Measurements from ENCODE around the gene ITPA. TPM values are rescaled to one million over a fixed set of nuclear protein-coding genes. Genes with fewer than 3 reads are reported as not detected.

ITPA gene
- total and polyA plus RNA-seq, 2 of the 13 experiments (the other 11 are each of a cell fraction or from before 2014, with no cell fraction given): 60.1 to 103 TPM

DNA sequence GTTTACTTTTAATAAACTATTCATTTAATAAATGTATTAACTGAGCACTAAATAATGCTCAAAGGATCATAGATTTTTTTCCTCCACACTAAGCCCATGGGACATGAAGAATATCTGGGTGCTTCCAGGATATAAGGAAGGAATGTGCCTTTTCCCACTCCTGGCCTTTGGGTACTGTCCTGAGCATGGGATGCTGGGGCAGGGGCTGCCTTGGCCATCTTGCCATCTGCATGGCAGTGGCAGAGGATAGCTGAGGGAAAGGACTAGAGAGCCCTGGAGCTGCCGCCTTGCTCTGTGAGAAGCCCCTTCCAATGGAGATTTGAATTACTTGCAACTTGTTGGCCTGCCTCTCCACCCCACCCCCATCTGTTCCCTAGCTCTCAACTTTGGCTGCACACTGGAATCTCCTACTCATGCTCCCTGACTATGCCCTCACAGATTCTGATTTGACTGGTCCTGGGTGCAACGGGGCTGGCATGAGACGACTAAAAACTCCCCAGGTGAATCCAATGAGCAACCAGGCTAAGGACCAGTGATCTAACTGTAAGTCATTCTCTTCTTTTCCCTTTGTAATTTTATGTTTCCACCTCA lies 20.4 kb upstream of the ITPA start (continued):
- TF ChIP-seq TBX2 (CRISPR knock-in tag; IDR thresholded peaks at IDR 0.05; ENCODE audit: borderline replicate concordance) (no peak), AGO2 (optimal IDR thresholded peaks at IDR 0.05; ENCODE audit: low read depth, low read length) (peak; percentile 72), ZNF83 (CRISPR knock-in tag; IDR thresholded peaks at IDR 0.05; ENCODE audit: borderline replicate concordance) (no peak), ZNF484 (CRISPR knock-in tag; IDR thresholded peaks at IDR 0.05; ENCODE audit: borderline replicate concordance, low read depth) (no peak), ZSCAN29 (CRISPR knock-in tag; conservative IDR thresholded peaks at IDR 0.05) (no peak), MAFF (IDR thresholded peaks at IDR 0.05; ENCODE audit: low read depth, low read length) (no peak), ZNF367 (CRISPR knock-in tag; IDR thresholded peaks at IDR 0.05; ENCODE audit: borderline replicate concordance) (no peak), ZNF234 (CRISPR knock-in tag; conservative IDR thresholded peaks at IDR 0.05) (no peak), GPN1 (CRISPR knock-in tag; IDR thresholded peaks at IDR 0.05; ENCODE audit: borderline replicate concordance) (no peak), CHCHD3 (CRISPR knock-in tag; IDR thresholded peaks at IDR 0.05) (no peak), KAT7 (CRISPR knock-in tag; IDR thresholded peaks at IDR 0.05; ENCODE audit: borderline replicate concordance) (no peak), ESRRA (CRISPR knock-in tag; IDR thresholded peaks at IDR 0.05; ENCODE audit: low read depth) (no peak), ZNF138 (CRISPR knock-in tag; IDR thresholded peaks at IDR 0.05; ENCODE audit: low read depth) (no peak), JUNB (CRISPR knock-in tag; IDR thresholded peaks at IDR 0.05; ENCODE audit: borderline replicate concordance) (no peak)
- TF ChIP-seq, protein P1, sequence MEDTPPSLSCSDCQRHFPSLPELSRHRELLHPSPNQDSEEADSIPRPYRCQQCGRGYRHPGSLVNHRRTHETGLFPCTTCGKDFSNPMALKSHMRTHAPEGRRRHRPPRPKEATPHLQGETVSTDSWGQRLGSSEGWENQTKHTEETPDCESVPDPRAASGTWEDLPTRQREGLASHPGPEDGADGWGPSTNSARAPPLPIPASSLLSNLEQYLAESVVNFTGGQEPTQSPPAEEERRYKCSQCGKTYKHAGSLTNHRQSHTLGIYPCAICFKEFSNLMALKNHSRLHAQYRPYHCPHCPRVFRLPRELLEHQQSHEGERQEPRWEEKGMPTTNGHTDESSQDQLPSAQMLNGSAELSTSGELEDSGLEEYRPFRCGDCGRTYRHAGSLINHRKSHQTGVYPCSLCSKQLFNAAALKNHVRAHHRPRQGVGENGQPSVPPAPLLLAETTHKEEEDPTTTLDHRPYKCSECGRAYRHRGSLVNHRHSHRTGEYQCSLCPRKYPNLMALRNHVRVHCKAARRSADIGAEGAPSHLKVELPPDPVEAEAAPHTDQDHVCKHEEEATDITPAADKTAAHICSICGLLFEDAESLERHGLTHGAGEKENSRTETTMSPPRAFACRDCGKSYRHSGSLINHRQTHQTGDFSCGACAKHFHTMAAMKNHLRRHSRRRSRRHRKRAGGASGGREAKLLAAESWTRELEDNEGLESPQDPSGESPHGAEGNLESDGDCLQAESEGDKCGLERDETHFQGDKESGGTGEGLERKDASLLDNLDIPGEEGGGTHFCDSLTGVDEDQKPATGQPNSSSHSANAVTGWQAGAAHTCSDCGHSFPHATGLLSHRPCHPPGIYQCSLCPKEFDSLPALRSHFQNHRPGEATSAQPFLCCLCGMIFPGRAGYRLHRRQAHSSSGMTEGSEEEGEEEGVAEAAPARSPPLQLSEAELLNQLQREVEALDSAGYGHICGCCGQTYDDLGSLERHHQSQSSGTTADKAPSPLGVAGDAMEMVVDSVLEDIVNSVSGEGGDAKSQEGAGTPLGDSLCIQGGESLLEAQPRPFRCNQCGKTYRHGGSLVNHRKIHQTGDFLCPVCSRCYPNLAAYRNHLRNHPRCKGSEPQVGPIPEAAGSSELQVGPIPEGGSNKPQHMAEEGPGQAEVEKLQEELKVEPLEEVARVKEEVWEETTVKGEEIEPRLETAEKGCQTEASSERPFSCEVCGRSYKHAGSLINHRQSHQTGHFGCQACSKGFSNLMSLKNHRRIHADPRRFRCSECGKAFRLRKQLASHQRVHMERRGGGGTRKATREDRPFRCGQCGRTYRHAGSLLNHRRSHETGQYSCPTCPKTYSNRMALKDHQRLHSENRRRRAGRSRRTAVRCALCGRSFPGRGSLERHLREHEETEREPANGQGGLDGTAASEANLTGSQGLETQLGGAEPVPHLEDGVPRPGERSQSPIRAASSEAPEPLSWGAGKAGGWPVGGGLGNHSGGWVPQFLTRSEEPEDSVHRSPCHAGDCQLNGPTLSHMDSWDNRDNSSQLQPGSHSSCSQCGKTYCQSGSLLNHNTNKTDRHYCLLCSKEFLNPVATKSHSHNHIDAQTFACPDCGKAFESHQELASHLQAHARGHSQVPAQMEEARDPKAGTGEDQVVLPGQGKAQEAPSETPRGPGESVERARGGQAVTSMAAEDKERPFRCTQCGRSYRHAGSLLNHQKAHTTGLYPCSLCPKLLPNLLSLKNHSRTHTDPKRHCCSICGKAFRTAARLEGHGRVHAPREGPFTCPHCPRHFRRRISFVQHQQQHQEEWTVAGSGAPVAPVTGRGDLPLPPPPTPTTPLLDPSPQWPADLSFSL (CRISPR knock-in tag; IDR thresholded peaks at IDR 0.05): no peak
- TF ChIP-seq, protein P2, sequence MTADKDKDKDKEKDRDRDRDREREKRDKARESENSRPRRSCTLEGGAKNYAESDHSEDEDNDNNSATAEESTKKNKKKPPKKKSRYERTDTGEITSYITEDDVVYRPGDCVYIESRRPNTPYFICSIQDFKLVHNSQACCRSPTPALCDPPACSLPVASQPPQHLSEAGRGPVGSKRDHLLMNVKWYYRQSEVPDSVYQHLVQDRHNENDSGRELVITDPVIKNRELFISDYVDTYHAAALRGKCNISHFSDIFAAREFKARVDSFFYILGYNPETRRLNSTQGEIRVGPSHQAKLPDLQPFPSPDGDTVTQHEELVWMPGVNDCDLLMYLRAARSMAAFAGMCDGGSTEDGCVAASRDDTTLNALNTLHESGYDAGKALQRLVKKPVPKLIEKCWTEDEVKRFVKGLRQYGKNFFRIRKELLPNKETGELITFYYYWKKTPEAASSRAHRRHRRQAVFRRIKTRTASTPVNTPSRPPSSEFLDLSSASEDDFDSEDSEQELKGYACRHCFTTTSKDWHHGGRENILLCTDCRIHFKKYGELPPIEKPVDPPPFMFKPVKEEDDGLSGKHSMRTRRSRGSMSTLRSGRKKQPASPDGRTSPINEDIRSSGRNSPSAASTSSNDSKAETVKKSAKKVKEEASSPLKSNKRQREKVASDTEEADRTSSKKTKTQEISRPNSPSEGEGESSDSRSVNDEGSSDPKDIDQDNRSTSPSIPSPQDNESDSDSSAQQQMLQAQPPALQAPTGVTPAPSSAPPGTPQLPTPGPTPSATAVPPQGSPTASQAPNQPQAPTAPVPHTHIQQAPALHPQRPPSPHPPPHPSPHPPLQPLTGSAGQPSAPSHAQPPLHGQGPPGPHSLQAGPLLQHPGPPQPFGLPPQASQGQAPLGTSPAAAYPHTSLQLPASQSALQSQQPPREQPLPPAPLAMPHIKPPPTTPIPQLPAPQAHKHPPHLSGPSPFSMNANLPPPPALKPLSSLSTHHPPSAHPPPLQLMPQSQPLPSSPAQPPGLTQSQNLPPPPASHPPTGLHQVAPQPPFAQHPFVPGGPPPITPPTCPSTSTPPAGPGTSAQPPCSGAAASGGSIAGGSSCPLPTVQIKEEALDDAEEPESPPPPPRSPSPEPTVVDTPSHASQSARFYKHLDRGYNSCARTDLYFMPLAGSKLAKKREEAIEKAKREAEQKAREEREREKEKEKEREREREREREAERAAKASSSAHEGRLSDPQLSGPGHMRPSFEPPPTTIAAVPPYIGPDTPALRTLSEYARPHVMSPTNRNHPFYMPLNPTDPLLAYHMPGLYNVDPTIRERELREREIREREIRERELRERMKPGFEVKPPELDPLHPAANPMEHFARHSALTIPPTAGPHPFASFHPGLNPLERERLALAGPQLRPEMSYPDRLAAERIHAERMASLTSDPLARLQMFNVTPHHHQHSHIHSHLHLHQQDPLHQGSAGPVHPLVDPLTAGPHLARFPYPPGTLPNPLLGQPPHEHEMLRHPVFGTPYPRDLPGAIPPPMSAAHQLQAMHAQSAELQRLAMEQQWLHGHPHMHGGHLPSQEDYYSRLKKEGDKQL (CRISPR knock-in tag; IDR thresholded peaks at IDR 0.05; ENCODE audit: low read depth): no peak
- TF ChIP-seq, protein P3, sequence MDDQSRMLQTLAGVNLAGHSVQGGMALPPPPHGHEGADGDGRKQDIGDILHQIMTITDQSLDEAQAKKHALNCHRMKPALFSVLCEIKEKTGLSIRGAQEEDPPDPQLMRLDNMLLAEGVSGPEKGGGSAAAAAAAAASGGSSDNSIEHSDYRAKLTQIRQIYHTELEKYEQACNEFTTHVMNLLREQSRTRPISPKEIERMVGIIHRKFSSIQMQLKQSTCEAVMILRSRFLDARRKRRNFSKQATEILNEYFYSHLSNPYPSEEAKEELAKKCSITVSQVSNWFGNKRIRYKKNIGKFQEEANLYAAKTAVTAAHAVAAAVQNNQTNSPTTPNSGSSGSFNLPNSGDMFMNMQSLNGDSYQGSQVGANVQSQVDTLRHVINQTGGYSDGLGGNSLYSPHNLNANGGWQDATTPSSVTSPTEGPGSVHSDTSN (CRISPR knock-in tag; IDR thresholded peaks at IDR 0.05; ENCODE audit: borderline replicate concordance): no peak

All from HepG2 (cell line).